GM21737 (cell line): ENCODE results near the gene RBMS1.
"Not testable (repeated sequence)": the region's sequence is repeated elsewhere in the genome, so short reads cannot be mapped to it uniquely, and the experiment has no call there.

Experiments
- ATAC-seq: cut with Tn5 transposase; IDR thresholded peaks from one replicate; pipeline ENCODE4 v1.9.1; 2021; ENCODE audit warnings: mild to moderate bottlenecking, moderate library complexity; ENCODE audit not compliant: unreplicated experiment

The RBMS1 gene

GRCh38 chr2:160473468-160474318 lies 19.9 kb downstream of the RBMS1 start:
- no peak for ATAC-seq

- ATAC-seq: no peak
Measured at GRCh38 chr2:160472839-160473251, 20.8 kb downstream of the RBMS1 start.

GRCh38 chr2:160471950-160472349 lies 21.7 kb downstream of the RBMS1 start:
- ATAC-seq: no peak

- ATAC-seq: no peak
Measured at GRCh38 chr2:160469621-160470204, 23.9 kb downstream of the RBMS1 start.

GRCh38 chr2:160469164-160469563 lies 24.4 kb downstream of the RBMS1 start:
- ATAC-seq: no peak

GRCh38 chr2:160467086-160467485 lies 26.5 kb downstream of the RBMS1 start:
- ATAC-seq: no peak

- ATAC-seq: no peak
Measured at GRCh38 chr2:160465406-160465805, 28.2 kb downstream of the RBMS1 start.

GRCh38 chr2:160465002-160465401 lies 28.6 kb downstream of the RBMS1 start:
- no peak for ATAC-seq

- no peak for ATAC-seq
Measured at GRCh38 chr2:160464017-160464416, 29.6 kb downstream of the RBMS1 start.

GRCh38 chr2:160463245-160463644 lies 30.4 kb downstream of the RBMS1 start:
- ATAC-seq: no peak

- no peak for ATAC-seq
Measured at GRCh38 chr2:160460333-160460731, 33.3 kb downstream of the RBMS1 start.

- ATAC-seq: no peak
Measured at GRCh38 chr2:160459538-160460332, 33.9 kb downstream of the RBMS1 start.

GRCh38 chr2:160458718-160459453 lies 34.7 kb downstream of the RBMS1 start:
- no peak for ATAC-seq

- no peak for ATAC-seq
Measured at GRCh38 chr2:160457588-160457987, 36.0 kb downstream of the RBMS1 start.

GRCh38 chr2:160454070-160454797 lies 39.4 kb downstream of the RBMS1 start:
- no peak for ATAC-seq

- ATAC-seq: no peak
Measured at GRCh38 chr2:160453111-160453820, 40.3 kb downstream of the RBMS1 start.

GRCh38 chr2:160450486-160450885 lies 43.1 kb downstream of the RBMS1 start:
- no peak for ATAC-seq

GRCh38 chr2:160448821-160449220 lies 44.8 kb downstream of the RBMS1 start:
- not testable (repeated sequence) for ATAC-seq

GRCh38 chr2:160445673-160446072 lies 47.9 kb downstream of the RBMS1 start:
- ATAC-seq: no peak

GRCh38 chr2:160442603-160443002 lies 51.0 kb downstream of the RBMS1 start:
- no peak for ATAC-seq
